Mesodermal cell (in vitro differentiated cells): ENCODE data around the gene C11orf52.

Source experiments
- H3K27ac ChIP-seq: 2 replicates; pipeline ENCODE4 v1.7.0; 2013; ENCODE audit warnings: mild to moderate bottlenecking, low read depth, low read length, moderate library complexity; ENCODE audit not compliant: severe bottlenecking
- H3K36me3 ChIP-seq: 2 replicates; pipeline ENCODE4 v1.7.1; 2013; ENCODE audit warnings: mild to moderate bottlenecking, low read length, moderate library complexity; ENCODE audit not compliant: control insufficient read depth, insufficient read depth
- H3K4me1 ChIP-seq: one replicate; pipeline ENCODE4 v1.7.1; 2013; ENCODE audit warnings: mild to moderate bottlenecking, low read length; ENCODE audit not compliant: insufficient read depth, control insufficient read depth, poor library complexity, severe bottlenecking
- H3K4me3 ChIP-seq: 2 replicates; pipeline ENCODE4 v1.7.0; 2013; ENCODE audit warnings: low read length, control low read depth, mild to moderate bottlenecking; ENCODE audit not compliant: insufficient read depth, poor library complexity, severe bottlenecking; ENCODE audit errors: extremely low read depth
- H3K9me3 ChIP-seq: 2 replicates; pipeline ENCODE4 v1.7.1; 2013; ENCODE audit warnings: mild to moderate bottlenecking, low read length, moderate library complexity; ENCODE audit not compliant: control insufficient read depth
- WGBS, 2 experiments: methylation state at CpG; one replicate each; pipeline ENCODE4 v1.1.5; 2013; ENCODE audit warnings: missing lambda C conversion rate in 2 of 2; ENCODE audit not compliant: insufficient coverage in 2 of 2; 5-methylcytosine and 5-hydroxymethylcytosine counted together

Gene C11orf52

GRCh38 chr11:111975076-111975806 is 56.5 kb downstream of the C11orf52 start:
- Histone ChIP-seq H3K27ac (no peak overlapping the region), H3K9me3 (no peaks in the 10 kb centered on the region), H3K36me3 (peaks cover 16% of the 10 kb centered on the region), H3K4me1 (peaks cover 23% of the 10 kb centered on the region), H3K4me3 (no peak overlapping the region)
- 92 to 100% methylated on average over 1 to 2 of the region's 2 CpGs for WGBS, 2 experiments

- Histone ChIP-seq H3K4me1 (peaks cover 23% of the 10 kb centered on the region), H3K4me3 (peak overlapping the region; percentile 54), H3K9me3 (no peaks in the 10 kb centered on the region), H3K36me3 (peaks cover 19% of the 10 kb centered on the region), H3K27ac (no peak overlapping the region)
- WGBS, 2 experiments, result 35 to 39% methylated on average over 7 of the region's 7 CpGs
Observed at GRCh38 chr11:111976119-111976766, 57.5 kb downstream of the C11orf52 start.
